ENCODE results near the gene GLUL.
"Not testable (repeated sequence)": the region's sequence is repeated elsewhere in the genome, so short reads cannot be mapped to it uniquely, and the experiment has no call there.

Gene GLUL

DNA sequence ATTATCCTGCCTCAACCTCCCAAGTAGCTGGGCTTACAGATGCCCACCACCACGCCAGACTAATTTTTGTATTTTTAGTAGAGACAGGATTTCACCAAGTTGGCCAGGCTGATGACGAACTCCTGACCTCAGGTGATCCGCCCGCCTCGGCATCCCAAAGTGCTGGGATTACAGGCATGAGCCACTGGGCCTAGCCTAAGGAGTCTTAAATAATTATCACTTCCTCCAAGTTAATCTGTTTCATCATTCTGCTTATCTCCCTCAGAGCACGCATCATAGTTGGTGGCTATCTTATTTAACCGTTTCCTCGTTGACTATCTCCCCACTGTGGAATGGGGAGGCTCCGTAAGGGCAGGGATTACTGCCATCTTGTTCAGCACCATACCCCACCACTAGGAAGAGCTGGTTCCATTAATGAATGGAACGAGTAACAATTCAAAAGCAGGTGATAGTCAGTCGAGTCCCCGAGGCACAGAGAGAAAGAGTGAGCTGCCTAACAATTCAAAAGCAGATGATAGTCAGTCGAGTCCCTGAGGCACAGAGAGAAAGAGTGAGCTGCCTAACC is 52.7 kb downstream of the GLUL start:
- Histone ChIP-seq H3K9me3 (no peaks in the 10 kb centered on the region), H3K27ac (no peak overlapping the region), H3K27me3 (no peaks in the 10 kb centered on the region), H3K4me3 (ENCODE audit: low read depth in 1 of 2, low read length in 1 of 2) (no peak overlapping the region), H3K36me3 (no peaks in the 10 kb centered on the region), H3K4me1 (ENCODE audit: control insufficient read depth in 1 of 2, insufficient read depth in 1 of 2, low read depth in 1 of 2, low read length in 1 of 2) (peaks cover 0 to 4% of the 10 kb centered on the region in 2 experiments)
- TF ChIP-seq, protein P1, sequence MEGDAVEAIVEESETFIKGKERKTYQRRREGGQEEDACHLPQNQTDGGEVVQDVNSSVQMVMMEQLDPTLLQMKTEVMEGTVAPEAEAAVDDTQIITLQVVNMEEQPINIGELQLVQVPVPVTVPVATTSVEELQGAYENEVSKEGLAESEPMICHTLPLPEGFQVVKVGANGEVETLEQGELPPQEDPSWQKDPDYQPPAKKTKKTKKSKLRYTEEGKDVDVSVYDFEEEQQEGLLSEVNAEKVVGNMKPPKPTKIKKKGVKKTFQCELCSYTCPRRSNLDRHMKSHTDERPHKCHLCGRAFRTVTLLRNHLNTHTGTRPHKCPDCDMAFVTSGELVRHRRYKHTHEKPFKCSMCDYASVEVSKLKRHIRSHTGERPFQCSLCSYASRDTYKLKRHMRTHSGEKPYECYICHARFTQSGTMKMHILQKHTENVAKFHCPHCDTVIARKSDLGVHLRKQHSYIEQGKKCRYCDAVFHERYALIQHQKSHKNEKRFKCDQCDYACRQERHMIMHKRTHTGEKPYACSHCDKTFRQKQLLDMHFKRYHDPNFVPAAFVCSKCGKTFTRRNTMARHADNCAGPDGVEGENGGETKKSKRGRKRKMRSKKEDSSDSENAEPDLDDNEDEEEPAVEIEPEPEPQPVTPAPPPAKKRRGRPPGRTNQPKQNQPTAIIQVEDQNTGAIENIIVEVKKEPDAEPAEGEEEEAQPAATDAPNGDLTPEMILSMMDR (IDR thresholded peaks at IDR 0.05): no peak

DNA sequence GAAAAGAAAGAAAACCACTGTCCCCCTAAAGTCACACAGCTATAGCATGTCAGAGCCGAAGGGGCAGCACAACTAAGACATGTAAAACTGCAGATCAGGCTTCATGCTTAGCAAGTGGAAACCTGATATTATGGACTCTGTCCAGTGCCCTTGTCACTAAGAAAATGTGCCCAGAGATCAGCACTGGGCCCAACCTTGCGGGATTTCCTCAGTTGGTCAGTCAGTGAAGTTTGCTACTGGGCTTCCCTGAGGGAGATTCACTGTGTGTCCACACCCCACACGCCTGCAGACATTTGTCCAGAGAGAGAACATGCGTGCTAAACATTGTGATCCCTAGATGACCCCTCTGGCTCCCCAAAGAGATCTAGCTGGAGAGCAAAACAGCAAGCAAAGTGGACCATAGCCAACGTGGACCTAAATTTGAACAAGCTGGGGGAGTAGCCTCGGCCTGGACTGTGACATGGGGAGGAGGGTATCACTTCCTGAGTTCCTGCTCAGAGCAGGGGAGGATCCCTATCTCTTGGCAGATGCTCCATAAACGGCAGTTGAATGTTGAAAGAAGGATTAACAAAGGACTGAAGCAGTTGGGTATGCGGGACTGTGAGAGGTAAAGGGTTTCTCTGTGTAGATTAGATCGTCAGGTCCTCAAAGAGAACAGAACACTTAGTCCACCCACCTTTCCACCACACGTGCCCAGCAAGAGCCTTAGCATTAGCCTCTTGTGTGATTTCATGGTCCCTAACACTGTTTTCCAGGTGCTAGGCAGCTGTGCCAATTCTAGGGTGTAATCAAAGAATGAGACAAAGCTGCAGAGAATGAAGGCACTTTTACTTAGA is 53.6 kb downstream of the GLUL start:
- H3K36me3 ChIP-seq: no peaks in the 10 kb centered on the region
- H3K9me3 ChIP-seq: no peaks in the 10 kb centered on the region
- H3K4me1 ChIP-seq (ENCODE audit: control insufficient read depth in 1 of 2, insufficient read depth in 1 of 2, low read depth in 1 of 2, low read length in 1 of 2): peaks cover 0 to 4% of the 10 kb centered on the region in 2 experiments
- H3K27ac ChIP-seq: no peak overlapping the region
- no peaks in the 10 kb centered on the region for H3K27me3 ChIP-seq
- H3K4me3 ChIP-seq (ENCODE audit: low read depth in 1 of 2, low read length in 1 of 2): no peak overlapping the region
- TF ChIP-seq, protein P1 (IDR thresholded peaks at IDR 0.05): no peak

DNA sequence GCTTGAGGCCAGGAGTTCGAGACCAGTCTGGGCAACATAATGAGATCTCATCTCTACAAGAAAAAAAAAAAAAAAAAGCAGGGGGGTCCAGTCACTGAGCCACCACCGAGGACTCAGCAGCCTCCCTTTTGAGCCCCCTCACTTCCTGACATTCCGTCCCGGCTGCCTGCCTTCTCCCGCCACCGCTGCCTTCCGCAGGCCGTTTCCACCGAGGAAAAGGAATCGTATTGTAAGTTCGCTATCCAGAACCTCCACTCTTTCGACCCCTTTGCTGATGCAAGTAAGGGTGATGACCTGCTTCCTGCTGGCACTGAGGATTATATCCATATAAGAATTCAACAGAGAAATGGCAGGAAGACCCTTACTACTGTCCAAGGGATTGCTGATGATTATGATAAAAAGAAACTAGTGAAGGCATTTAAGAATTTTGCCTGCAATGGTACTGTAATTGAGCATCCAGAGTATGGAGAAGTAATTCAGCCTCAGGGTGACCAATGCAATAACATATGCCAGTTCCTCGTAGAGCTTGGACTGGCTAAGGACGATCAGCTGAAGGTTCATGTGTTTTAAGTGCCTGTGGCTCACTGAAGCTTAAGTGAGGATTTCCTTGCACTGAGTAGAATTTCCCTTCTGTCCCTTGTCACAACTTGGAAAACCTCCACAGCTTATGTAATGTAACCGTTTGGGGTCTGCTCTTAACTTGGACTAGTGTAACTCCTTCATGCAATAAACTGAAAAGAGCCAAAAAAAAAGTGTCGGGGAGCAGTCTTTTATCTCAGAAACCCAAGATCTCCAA is 55.6 kb downstream of the GLUL start:
- no peaks in the 10 kb centered on the region for H3K27me3 ChIP-seq
- no peak overlapping the region for H3K4me3 ChIP-seq (ENCODE audit: low read depth in 1 of 2, low read length in 1 of 2)
- H3K4me1 ChIP-seq (ENCODE audit: control insufficient read depth in 1 of 2, insufficient read depth in 1 of 2, low read depth in 1 of 2, low read length in 1 of 2): peaks cover 0 to 4% of the 10 kb centered on the region in 2 experiments
- H3K9me3 ChIP-seq: no peaks in the 10 kb centered on the region
- no peak overlapping the region for H3K27ac ChIP-seq
- TF ChIP-seq, protein P1 (IDR thresholded peaks at IDR 0.05): no peak
- no peaks in the 10 kb centered on the region for H3K36me3 ChIP-seq

DNA sequence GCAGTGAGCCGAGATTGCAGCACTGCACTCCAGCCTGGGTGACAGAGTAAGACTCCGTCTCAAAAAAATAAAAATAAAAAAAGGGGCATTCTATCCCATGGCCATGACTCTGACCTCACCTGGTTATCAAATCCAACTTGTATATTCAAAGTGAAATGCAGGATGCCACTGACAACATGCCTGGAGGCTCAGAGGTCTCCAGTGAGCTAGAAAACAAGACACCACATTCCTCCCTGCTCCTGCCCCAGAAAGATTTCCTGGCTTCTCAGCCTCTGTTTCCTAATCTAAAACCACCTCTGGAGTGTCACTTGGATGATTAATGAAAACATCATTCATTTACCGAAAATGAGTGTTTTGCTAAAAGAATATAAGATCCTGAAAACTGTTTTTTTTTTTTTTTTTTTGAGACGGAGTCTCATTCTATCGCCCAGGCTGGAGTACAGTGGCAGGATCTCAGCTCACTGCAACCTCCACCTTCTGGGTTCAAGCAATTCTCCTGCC is 58.5 kb downstream of the GLUL start:
- H3K9me3 ChIP-seq; H3K4me1 ChIP-seq (ENCODE audit: control insufficient read depth in 1 of 2, insufficient read depth in 1 of 2, low read depth in 1 of 2, low read length in 1 of 2); H3K36me3 ChIP-seq; H3K27ac ChIP-seq; H3K4me3 ChIP-seq (ENCODE audit: low read depth in 1 of 2, low read length in 1 of 2); H3K27me3 ChIP-seq: not testable (repeated sequence)

DNA sequence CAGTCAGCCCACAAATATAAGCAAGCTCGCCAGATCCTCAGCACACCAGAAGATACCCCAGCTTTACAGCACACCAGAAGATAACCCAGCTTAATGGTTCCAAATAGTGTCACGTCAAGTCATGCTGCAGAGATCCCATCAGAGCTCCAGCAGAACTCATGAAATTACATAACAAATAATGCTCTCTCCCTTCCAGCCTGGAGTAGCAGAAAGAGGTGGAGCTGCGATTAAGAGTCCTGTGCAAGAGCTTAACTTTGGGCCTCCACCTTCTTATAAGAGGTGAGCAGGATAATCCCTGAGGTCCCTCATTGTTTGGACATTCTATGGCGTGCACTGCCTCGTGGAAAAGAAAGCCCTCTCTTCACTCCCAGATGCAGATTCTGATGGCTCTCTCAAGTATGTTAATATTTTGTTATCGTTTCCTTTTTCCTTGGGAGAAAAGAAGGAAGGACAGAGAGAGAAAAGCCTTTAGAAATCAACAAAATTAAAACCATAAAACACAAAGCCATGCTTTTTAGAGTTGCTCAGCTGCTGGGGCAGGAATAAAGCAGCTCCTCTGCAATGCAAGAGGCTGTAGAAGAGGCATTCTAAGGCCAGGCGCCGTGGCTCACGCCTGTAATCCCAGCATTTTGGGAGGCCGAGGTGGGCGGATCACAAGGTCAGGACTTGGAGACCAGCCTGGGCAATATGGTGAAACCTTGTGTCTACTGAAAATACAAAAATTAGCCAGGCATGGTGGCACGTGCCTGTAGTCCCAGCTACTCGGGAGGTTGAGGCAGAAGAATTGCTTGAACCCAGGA is 59.1 kb downstream of the GLUL start:
- H3K27me3 ChIP-seq: no peaks in the 10 kb centered on the region
- H3K27ac ChIP-seq: no peak overlapping the region
- no peaks in the 10 kb centered on the region for H3K9me3 ChIP-seq
- H3K4me1 ChIP-seq (ENCODE audit: control insufficient read depth in 1 of 2, insufficient read depth in 1 of 2, low read depth in 1 of 2, low read length in 1 of 2): peaks cover 0 to 4% of the 10 kb centered on the region in 2 experiments
- H3K4me3 ChIP-seq (ENCODE audit: low read depth in 1 of 2, low read length in 1 of 2): no peak overlapping the region
- TF ChIP-seq, protein P1 (IDR thresholded peaks at IDR 0.05): no peak
- no peaks in the 10 kb centered on the region for H3K36me3 ChIP-seq
